CD4-positive, alpha-beta memory T cell (primary cell): Measurements from ENCODE around the gene APLF. TPM values are rescaled to one million over a fixed set of nuclear protein-coding genes. Genes with fewer than 3 reads are reported as not detected.
"Not testable (repeated sequence)": the region's sequence is repeated elsewhere in the genome, so short reads cannot be mapped to it uniquely, and the experiment has no call there.

Experiments
- CTCF ChIA-PET: fragments of 350-600 bp; sonication (Branson Sonifier 250); formaldehyde crosslinking; loops from one replicate; lab custom pipeline; 2021; ENCODE audit warnings: inconsistent platforms; ENCODE audit not compliant: partially characterized antibody; lab: Charles Lee
- POLR2A ChIA-PET: fragments of 350-600 bp; sonication (Branson Sonifier 250); formaldehyde crosslinking; loops from one replicate; lab custom pipeline; 2021; ENCODE audit not compliant: partially characterized antibody; lab: Charles Lee
- DNase-seq, 5 donors: peaks; one replicate each; pipeline versions ENCODE4 v3.0.0 to v3.0.0-alpha.2; 2020 to 2022; ENCODE audit warnings: mixed read lengths in 1 of 5
- H3K27ac ChIP-seq: one replicate; pipeline ENCODE4 v1.7.0; 2013; ENCODE audit warnings: low read depth, low read length
- H3K27me3 ChIP-seq: 2 replicates; pipeline ENCODE4 v1.7.0; 2013; ENCODE audit warnings: mild to moderate bottlenecking, low read length, moderate library complexity; ENCODE audit not compliant: insufficient read depth
- H3K36me3 ChIP-seq: 2 replicates; pipeline ENCODE4 v1.7.0; 2013; ENCODE audit warnings: mild to moderate bottlenecking, low read length, moderate library complexity; ENCODE audit not compliant: insufficient read depth
- H3K4me1 ChIP-seq: 2 replicates; pipeline ENCODE4 v1.7.0; 2013; ENCODE audit warnings: mild to moderate bottlenecking, low read length, moderate library complexity; ENCODE audit not compliant: insufficient read depth
- H3K4me3 ChIP-seq, 2 donors: one replicate each; pipeline ENCODE4 v1.7.0; 2013; ENCODE audit warnings: low read length in 2 of 2, mild to moderate bottlenecking in 1 of 2
- H3K9me3 ChIP-seq, 2 donors: one replicate each; pipeline ENCODE4 v1.7.0; 2013; ENCODE audit warnings: low read length in 2 of 2, control low read depth in 1 of 2; ENCODE audit not compliant: control insufficient read depth in 1 of 2
- H3K27ac Mint-ChIP-seq, 7 donors: one replicate each; pipeline ENCODE4 v1.8.0; 2020 to 2021; ENCODE audit warnings: mixed read lengths in 7 of 7, mild to moderate bottlenecking in 6 of 7, inconsistent platforms in 3 of 7, moderate library complexity in 3 of 7
- H3K27me3 Mint-ChIP-seq, 2 donors: one replicate each; pipeline ENCODE4 v1.8.0; 2020 to 2021; ENCODE audit warnings: mixed read lengths in 2 of 2
- H3K36me3 Mint-ChIP-seq, 2 donors: one replicate each; pipeline ENCODE4 v1.8.0; 2020 to 2021; ENCODE audit warnings: mixed read lengths in 2 of 2, inconsistent platforms in 1 of 2, mild to moderate bottlenecking in 1 of 2
- H3K4me1 Mint-ChIP-seq, 4 donors: one replicate each; pipeline ENCODE4 v1.8.0; 2020 to 2021; ENCODE audit warnings: mixed read lengths in 4 of 4, mild to moderate bottlenecking in 1 of 4
- H3K4me3 Mint-ChIP-seq, 8 donors: one replicate each; pipeline ENCODE4 v1.8.0; 2020 to 2021; ENCODE audit warnings: mixed read lengths in 8 of 8, mild to moderate bottlenecking in 7 of 8, moderate library complexity in 6 of 8, inconsistent platforms in 3 of 8
- H3K9me3 Mint-ChIP-seq, 8 donors: one replicate each; pipeline ENCODE4 v1.8.0; 2020 to 2021; ENCODE audit warnings: mixed read lengths in 8 of 8, mild to moderate bottlenecking in 5 of 8, inconsistent platforms in 3 of 8, moderate library complexity in 1 of 8
- intact Hi-C: fragments of 100-400 bp; cut with micrococcal nuclease; formaldehyde crosslinking; loops from one replicate; pipeline ENCODE4 v1.15.1; 2023
- polyA plus RNA-seq, 2 donors: library from polyadenylated mRNA; unstranded; fragments of 300-500 nt; fragmentation: Illumina TruSeq; gene quantifications; one replicate each; pipeline ENCODE4 v1.2.3, GENCODE V29; 2021
- total RNA-seq, 2 experiments: library from RNA; stranded (reverse); gene quantifications; one replicate each; pipeline ENCODE4 v1.2.3, GENCODE V29; 2021

Gene APLF
- total and polyA plus RNA-seq, 4 experiments from 2014 or later: 2.9 to 9.5 (median 5.7) TPM

DNA sequence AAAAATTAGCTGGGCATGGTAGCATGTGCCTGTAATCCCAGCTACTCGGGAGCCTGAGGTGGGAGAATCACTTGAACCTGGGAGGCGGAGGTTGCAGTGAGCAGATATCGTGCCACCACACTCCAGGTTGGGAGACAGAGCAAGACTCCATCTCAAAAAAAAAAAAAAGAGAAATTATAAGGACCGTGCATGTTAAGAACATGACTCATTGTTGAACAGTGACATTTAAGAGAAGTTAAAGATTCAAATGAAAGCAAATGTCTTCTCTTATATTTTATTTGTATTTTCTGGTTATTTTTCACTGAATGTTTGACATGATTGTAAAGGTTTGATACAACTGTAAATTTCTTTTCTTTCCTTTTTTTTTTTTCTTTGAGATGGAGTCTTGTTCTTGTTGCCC is 69.6 kb downstream of the APLF start:
- no peak overlapping the region for H3K27ac Mint-ChIP-seq
- POLR2A ChIA-PET: no interaction called here
- no peaks in the 10 kb centered on the region for H3K27me3 Mint-ChIP-seq
- DNase-seq: no peak
- H3K36me3 ChIP-seq: no peaks in the 10 kb centered on the region
- H3K4me1 Mint-ChIP-seq: no peaks in the 10 kb centered on the region
- H3K9me3 Mint-ChIP-seq: peaks cover 0 to 2% (median 0%) of the 10 kb centered on the region in 8 donors
- intact Hi-C loops: no loop called here
- peaks cover 0 to 22% of the 10 kb centered on the region in 2 donors for H3K36me3 Mint-ChIP-seq
- H3K9me3 ChIP-seq: no peaks in the 10 kb centered on the region
- no peak overlapping the region for H3K27ac ChIP-seq
- no peaks in the 10 kb centered on the region for H3K4me1 ChIP-seq
- no peaks in the 10 kb centered on the region for H3K27me3 ChIP-seq
- no peak overlapping the region for H3K4me3 Mint-ChIP-seq
- H3K4me3 ChIP-seq: no peak overlapping the region
- CTCF ChIA-PET: no interaction called here

GRCh38 chr2:68537809-68538208 is 70.4 kb downstream of the APLF start:
- H3K4me3 Mint-ChIP-seq: no peak overlapping the region
- peaks cover 0 to 2% (median 0%) of the 10 kb centered on the region in 8 donors for H3K9me3 Mint-ChIP-seq
- POLR2A ChIA-PET: no interaction called here

DNA sequence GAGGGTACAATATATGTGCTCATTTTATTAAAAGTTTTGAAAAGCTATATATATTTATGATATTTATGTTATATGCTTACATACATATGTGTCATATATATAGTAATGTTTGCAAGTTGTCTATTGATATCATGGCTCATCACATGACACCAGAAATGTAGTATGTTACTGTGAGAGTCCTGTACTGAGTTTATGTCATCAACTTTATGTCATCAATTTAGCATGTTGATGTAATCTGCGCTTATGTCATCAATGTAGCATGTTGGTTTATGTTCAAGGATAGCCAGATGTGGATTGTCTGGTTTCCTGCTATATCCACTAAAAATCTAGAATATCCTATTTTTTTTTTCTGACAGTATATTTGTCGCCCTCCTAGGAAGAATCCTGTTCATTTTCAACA is 77.4 kb downstream of the APLF start:
- Mint-ChIP-seq H3K9me3 (peaks cover 0 to 2% (median 0%) of the 10 kb centered on the region in 8 donors), H3K27ac (no peak overlapping the region), H3K4me3 (no peak overlapping the region), H3K36me3 (peaks cover 4 to 7% of the 10 kb centered on the region in 2 donors), H3K27me3 (no peaks in the 10 kb centered on the region), H3K4me1 (no peaks in the 10 kb centered on the region)
- POLR2A ChIA-PET: no interaction called here
- CTCF ChIA-PET: interaction anchor here (0.9 kb wide), 1 partner anchor 57 kb away, joined by 3 read pairs; no protein-coding TSS in a partner anchor
- Histone ChIP-seq H3K4me1 (no peaks in the 10 kb centered on the region), H3K27me3 (no peaks in the 10 kb centered on the region), H3K4me3 (no peak overlapping the region), H3K27ac (no peak overlapping the region), H3K9me3 (no peaks in the 10 kb centered on the region), H3K36me3 (no peaks in the 10 kb centered on the region)
- intact Hi-C loops: no loop called here
- DNase-seq: no peak

More at GRCh38 chr2:68537809-68538208, 70.4 kb downstream of the APLF start:
- Histone ChIP-seq H3K27me3 (no peaks in the 10 kb centered on the region), H3K4me1 (no peaks in the 10 kb centered on the region), H3K9me3 (no peaks in the 10 kb centered on the region), H3K27ac (no peak overlapping the region), H3K4me3 (no peak overlapping the region), H3K36me3 (no peaks in the 10 kb centered on the region)
- H3K27ac Mint-ChIP-seq: no peak overlapping the region
- intact Hi-C loops: no loop called here
- H3K4me1 Mint-ChIP-seq: no peaks in the 10 kb centered on the region
- CTCF ChIA-PET: no interaction called here
- no peaks in the 10 kb centered on the region for H3K27me3 Mint-ChIP-seq
- no peak for DNase-seq
- peaks cover 0 to 22% of the 10 kb centered on the region in 2 donors for H3K36me3 Mint-ChIP-seq

DNA sequence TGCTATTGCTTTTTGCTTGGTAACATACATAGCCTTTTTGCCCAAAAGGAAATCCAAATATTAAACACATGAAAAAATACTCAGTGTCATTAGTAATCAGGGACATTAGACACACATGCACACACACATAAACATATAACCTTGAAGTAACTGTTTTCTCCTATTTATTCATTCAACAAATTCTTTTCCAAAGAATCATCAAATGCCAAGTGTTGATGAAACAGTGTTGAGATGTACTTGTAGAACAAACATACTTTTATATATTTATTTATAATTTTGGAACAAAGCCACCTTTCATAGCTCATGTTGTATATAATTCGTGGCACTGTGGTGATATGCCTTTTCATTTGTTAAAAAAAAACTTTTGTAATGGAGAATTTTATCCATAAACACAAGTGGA is 81.0 kb downstream of the APLF start:
- DNase-seq: no peak
- CTCF ChIA-PET: interaction anchor here (0.7 to 1.8 kb wide), 3 partner anchors 47 to 107 kb away, joined by 3 to 5 read pairs (median 3); no protein-coding TSS in a partner anchor
- no peak overlapping the region for H3K27ac Mint-ChIP-seq
- H3K4me3 Mint-ChIP-seq: no peak overlapping the region
- no peaks in the 10 kb centered on the region for H3K4me1 ChIP-seq
- POLR2A ChIA-PET: no interaction called here
- intact Hi-C loops: no loop called here
- H3K4me1 Mint-ChIP-seq: no peaks in the 10 kb centered on the region
- H3K27me3 ChIP-seq: no peaks in the 10 kb centered on the region
- peaks cover 4 to 5% of the 10 kb centered on the region in 2 donors for H3K36me3 Mint-ChIP-seq
- no peaks in the 10 kb centered on the region for H3K9me3 Mint-ChIP-seq
- no peak overlapping the region for H3K27ac ChIP-seq
- H3K27me3 Mint-ChIP-seq: no peaks in the 10 kb centered on the region
- no peaks in the 10 kb centered on the region for H3K36me3 ChIP-seq
- H3K9me3 ChIP-seq: no peaks in the 10 kb centered on the region
- no peak overlapping the region for H3K4me3 ChIP-seq

DNA sequence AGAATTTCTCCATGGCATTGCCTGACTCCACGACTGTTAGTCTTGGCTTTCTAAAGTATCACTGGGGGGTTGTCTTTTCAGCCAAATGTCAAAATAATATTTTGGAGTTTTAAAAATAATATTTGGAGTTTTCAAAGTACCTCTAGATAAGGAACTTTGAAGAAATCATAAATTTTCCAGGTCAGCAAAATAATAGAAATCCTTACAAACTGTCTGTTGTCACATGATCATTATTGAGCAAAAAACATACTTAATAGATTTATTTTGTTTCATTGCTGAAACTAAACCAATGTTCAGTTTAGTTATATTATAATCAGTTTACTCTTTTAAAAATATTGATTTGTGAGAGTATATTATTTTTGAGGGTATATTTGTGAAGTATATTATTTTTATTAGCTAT is 85.7 kb downstream of the APLF start:
- DNase-seq: no peak
- Mint-ChIP-seq H3K9me3 (no peaks in the 10 kb centered on the region), H3K4me1 (no peaks in the 10 kb centered on the region), H3K4me3 (no peak overlapping the region), H3K27me3 (no peaks in the 10 kb centered on the region), H3K36me3 (peaks cover 0 to 11% of the 10 kb centered on the region in 2 donors), H3K27ac (peak overlapping the region in 1 of 7 donors; percentile 4)
- Histone ChIP-seq H3K27me3 (no peaks in the 10 kb centered on the region), H3K4me1 (no peaks in the 10 kb centered on the region), H3K9me3 (no peaks in the 10 kb centered on the region), H3K36me3 (no peaks in the 10 kb centered on the region), H3K4me3 (no peak overlapping the region), H3K27ac (no peak overlapping the region)
- CTCF ChIA-PET: interaction anchor here (1.2 kb wide), 1 partner anchor 42 kb away, joined by 5 read pairs; no protein-coding TSS in a partner anchor
- intact Hi-C loops: no loop called here
- POLR2A ChIA-PET: no interaction called here

DNA sequence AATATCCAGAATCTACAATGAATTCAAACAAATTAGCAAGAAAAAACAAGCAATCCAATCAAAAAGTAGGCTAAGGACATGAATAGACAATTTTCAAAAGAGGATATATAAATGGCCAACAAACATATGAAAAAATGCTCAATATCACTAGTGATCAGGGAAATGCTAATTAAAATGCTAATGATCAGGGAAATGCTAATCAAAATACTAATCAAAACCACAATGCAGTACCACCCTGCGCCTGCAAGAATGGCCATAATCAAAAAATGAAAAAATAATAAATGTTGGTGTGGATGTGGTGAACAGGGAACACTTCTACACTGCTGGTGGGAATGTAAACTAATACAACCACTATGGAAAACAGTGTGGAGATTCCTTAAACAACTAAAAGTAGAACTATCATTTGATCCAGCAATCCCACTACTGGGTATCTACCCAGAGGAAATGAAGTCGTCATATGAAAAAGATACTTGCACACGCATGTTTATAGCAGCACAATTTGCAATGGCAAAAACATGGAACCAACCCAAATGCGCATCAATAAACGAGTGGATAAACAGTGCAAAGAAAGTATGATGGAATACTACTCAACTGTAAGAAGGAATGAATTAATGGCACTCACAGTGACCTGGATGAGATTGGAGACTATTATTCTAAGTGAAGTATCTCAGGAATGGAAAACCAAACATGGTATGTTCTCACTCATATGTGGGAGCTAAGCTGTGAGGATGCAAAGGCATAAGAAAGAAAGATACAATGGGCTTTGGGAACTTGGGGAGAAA is 88.2 kb downstream of the APLF start:
- H3K4me1 Mint-ChIP-seq, H3K27ac Mint-ChIP-seq, DNase-seq, H3K27me3 ChIP-seq, intact Hi-C loops, H3K9me3 ChIP-seq, H3K4me1 ChIP-seq, H3K9me3 Mint-ChIP-seq, H3K27me3 Mint-ChIP-seq, H3K27ac ChIP-seq, H3K36me3 ChIP-seq, CTCF ChIA-PET, POLR2A ChIA-PET, H3K4me3 Mint-ChIP-seq, H3K4me3 ChIP-seq: not testable (repeated sequence)
- H3K36me3 Mint-ChIP-seq: peaks cover 0 to 11% of the 10 kb centered on the region in 2 donors

DNA sequence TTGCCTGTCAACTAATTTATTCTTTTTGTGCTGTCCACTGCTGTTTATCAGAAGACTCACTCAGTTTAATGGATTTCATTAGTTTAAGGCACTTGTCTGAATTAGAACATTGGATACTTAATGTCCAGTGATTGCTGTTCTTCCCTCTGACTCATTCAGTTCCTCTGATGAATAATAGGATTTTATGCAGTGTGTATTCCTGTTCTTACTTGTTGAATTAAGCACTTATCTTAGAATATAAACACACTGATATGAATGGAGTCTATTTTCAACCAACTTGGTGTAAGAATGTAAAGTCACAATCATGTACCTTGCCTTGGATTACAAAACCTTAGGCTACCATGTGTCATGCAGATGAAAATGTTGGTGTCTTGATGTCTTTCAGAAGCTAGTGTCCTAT is 89.0 kb downstream of the APLF start:
- H3K27ac ChIP-seq: no peak overlapping the region
- no peak overlapping the region for H3K4me3 Mint-ChIP-seq
- CTCF ChIA-PET: no interaction called here
- no peaks in the 10 kb centered on the region for H3K4me1 Mint-ChIP-seq
- no peaks in the 10 kb centered on the region for H3K9me3 ChIP-seq
- POLR2A ChIA-PET: no interaction called here
- H3K36me3 Mint-ChIP-seq: peaks cover 0 to 11% of the 10 kb centered on the region in 2 donors
- H3K4me3 ChIP-seq: no peak overlapping the region
- H3K27me3 Mint-ChIP-seq: peaks cover 0 to 1% of the 10 kb centered on the region in 2 donors
- no peak overlapping the region for H3K27ac Mint-ChIP-seq
- DNase-seq: no peak
- no peaks in the 10 kb centered on the region for H3K36me3 ChIP-seq
- intact Hi-C loops: no loop called here
- H3K9me3 Mint-ChIP-seq: no peaks in the 10 kb centered on the region
- H3K27me3 ChIP-seq: no peaks in the 10 kb centered on the region
- no peaks in the 10 kb centered on the region for H3K4me1 ChIP-seq
